ENCODE data around the gene FAM216A.
"Not testable (repeated sequence)": the region's sequence is repeated elsewhere in the genome, so short reads cannot be mapped to it uniquely, and the experiment has no call there.

The FAM216A gene

GRCh38 chr12:110468214-110469048, at the start of gene FAM216A, which contains the start of gene GPN3:
TSS of gene FAM216A (plus strand) at chr12:110468845. CDS start at chr12:110468876, 31 bp downstream.
TSS of gene GPN3 (minus strand) at chr12:110468257. CDS start at chr12:110468203, 54 bp downstream.
- peak; percentile 88 for DNase-seq (ENCODE audit: low read depth)

GRCh38 chr12:110420644-110421043, 48.0 kb upstream of the FAM216A start:
- DNase-seq (ENCODE audit: low read depth), result not testable (repeated sequence)

- DNase-seq (ENCODE audit: low read depth), result no peak
These were observed 47.4 kb upstream of the FAM216A start for GRCh38 chr12:110421159-110421661.

GRCh38 chr12:110421701-110422100, 46.9 kb upstream of the FAM216A start:
- no peak for DNase-seq (ENCODE audit: low read depth)

- no peak for DNase-seq (ENCODE audit: low read depth)
These were observed 44.4 kb upstream of the FAM216A start for GRCh38 chr12:110424237-110424636.

- no peak for DNase-seq (ENCODE audit: low read depth)
These were observed 42.2 kb upstream of the FAM216A start for GRCh38 chr12:110426406-110426805.

- not testable (repeated sequence) for DNase-seq (ENCODE audit: low read depth)
These were observed 39.0 kb upstream of the FAM216A start for GRCh38 chr12:110429676-110430075.

- no peak for DNase-seq (ENCODE audit: low read depth)
These were observed 36.6 kb upstream of the FAM216A start for GRCh38 chr12:110431957-110432587.

- DNase-seq (ENCODE audit: low read depth), result no peak
These were observed 32.4 kb upstream of the FAM216A start for GRCh38 chr12:110436231-110436630.

- no peak for DNase-seq (ENCODE audit: low read depth)
These were observed 24.2 kb upstream of the FAM216A start for GRCh38 chr12:110444455-110444854.

- peak; percentile 83 for DNase-seq (ENCODE audit: low read depth)
These were observed 18.7 kb upstream of the FAM216A start, which contains the start of gene ARPC3 for GRCh38 chr12:110449799-110450497. TSS of gene ARPC3 (minus strand) at chr12:110450337. CDS start at chr12:110450260, 77 bp downstream.

- no peak for DNase-seq (ENCODE audit: low read depth)
These were observed 17.4 kb upstream of the FAM216A start for GRCh38 chr12:110451263-110451662.

- no peak for DNase-seq (ENCODE audit: low read depth)
These were observed 14.9 kb upstream of the FAM216A start for GRCh38 chr12:110453569-110454296.

- no peak for DNase-seq (ENCODE audit: low read depth)
These were observed 9.9 kb upstream of the FAM216A start for GRCh38 chr12:110458756-110459155.

- DNase-seq (ENCODE audit: low read depth), result not testable (repeated sequence)
These were observed 7.5 kb upstream of the FAM216A start for GRCh38 chr12:110461189-110461588.

GRCh38 chr12:110465024-110465423, 3.6 kb upstream of the FAM216A start:
- no peak for DNase-seq (ENCODE audit: low read depth)

- not testable (repeated sequence) for DNase-seq (ENCODE audit: low read depth)
These were observed 2.9 kb upstream of the FAM216A start for GRCh38 chr12:110465765-110466164.

GRCh38 chr12:110466791-110467190, 1.9 kb upstream of the FAM216A start:
- no peak for DNase-seq (ENCODE audit: low read depth)

GRCh38 chr12:110467847-110468213, 815 bp upstream of the FAM216A start:
- DNase-seq (ENCODE audit: low read depth), result no peak

GRCh38 chr12:110475426-110475825, 6.8 kb downstream of the FAM216A start:
- no peak for DNase-seq (ENCODE audit: low read depth)

- DNase-seq (ENCODE audit: low read depth), result no peak
These were observed 30.5 kb downstream of the FAM216A start for GRCh38 chr12:110498984-110499706.
